HG03432 (cell line): ENCODE results near the gene HEATR1.
A peak's percentile ranks its signal among the peaks of the same experiment; 100 is the strongest.
"Not testable (repeated sequence)": the region's sequence is repeated elsewhere in the genome, so short reads cannot be mapped to it uniquely, and the experiment has no call there.

Experiments
- ATAC-seq: cut with Tn5 transposase; IDR thresholded peaks from one replicate; pipeline ENCODE4 v1.9.1; 2021; ENCODE audit warnings: mild to moderate bottlenecking, moderate library complexity; ENCODE audit not compliant: unreplicated experiment

Gene HEATR1

GRCh38 chr1:236515443-236515958 lies 88.8 kb downstream of the HEATR1 start:
- ATAC-seq, result no peak

DNA sequence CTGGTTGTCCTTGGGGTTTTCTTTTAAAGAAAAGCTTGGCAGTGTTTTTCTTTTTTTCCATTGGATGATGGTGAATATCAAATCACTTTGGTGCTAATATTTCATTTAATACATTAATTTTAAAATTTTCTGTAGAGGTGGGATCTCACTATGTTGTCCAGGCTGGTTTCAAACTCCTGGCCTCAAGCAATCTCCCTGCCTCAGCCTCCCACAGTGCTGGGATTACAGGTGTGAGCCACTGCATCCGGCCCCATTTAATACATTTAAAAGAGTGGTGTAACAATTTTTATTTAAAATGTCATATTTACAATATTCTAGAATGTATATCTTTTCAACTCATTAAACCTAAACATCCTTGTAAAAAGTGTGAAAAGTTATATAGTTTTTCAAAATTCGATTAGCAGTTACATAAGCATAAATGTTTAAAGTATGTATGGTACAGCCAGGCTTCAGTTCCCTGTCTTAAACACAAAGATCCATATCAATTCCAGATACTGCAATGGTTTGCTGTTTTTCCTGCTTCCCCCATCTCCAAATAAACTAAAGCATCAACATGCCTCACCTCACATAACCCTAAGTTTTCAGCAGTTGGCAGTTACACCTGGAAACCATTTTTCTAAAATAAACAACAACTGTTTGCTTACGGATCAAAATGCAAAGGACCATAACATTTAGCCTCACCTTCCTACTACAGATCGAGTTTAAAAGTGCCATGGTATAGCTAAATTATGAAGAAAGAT lies 89.4 kb downstream of the HEATR1 start:
- ATAC-seq, result no peak

- ATAC-seq, result no peak
These were observed 92.4 kb downstream of the HEATR1 start for GRCh38 chr1:236511735-236512418.

- no peak for ATAC-seq
These were observed 94.5 kb downstream of the HEATR1 start for GRCh38 chr1:236509647-236510401.

- no peak for ATAC-seq
These were observed 95.1 kb downstream of the HEATR1 start for GRCh38 chr1:236509203-236509602.

GRCh38 chr1:236508593-236509027 lies 95.7 kb downstream of the HEATR1 start:
- peak; percentile 74 for ATAC-seq

DNA sequence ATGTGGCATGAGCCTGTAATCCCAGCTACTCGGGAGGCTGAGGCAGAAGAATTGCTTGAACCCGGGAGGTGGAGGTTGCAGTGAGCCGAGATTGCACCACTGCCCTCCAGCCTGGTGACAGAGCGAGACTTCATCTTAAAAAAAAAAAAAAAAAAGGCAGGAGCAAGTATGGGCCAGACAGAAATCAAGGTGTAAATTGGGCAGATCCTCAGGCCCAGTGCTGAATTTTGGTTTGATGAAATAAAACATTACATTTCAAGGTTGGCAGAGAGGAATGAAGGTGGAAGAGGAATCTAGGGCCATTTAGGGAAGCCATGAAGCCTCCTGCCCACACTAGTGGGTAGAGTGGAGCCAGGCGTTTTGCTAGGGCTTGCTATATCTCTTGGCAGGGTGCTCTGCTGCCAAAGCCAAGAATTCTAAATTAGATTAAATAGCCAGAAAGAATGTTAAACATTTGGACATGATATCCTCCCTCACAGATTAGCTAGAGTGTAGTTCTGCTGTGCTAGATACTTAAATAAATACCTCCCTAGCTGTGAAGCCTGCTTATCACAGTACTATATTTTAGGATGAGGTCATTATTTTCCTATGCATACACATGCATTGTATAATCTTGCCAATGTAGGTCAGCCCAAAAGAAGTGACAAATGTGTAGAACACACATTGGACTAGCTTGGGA lies 97.2 kb downstream of the HEATR1 start:
- ATAC-seq, result no peak

DNA sequence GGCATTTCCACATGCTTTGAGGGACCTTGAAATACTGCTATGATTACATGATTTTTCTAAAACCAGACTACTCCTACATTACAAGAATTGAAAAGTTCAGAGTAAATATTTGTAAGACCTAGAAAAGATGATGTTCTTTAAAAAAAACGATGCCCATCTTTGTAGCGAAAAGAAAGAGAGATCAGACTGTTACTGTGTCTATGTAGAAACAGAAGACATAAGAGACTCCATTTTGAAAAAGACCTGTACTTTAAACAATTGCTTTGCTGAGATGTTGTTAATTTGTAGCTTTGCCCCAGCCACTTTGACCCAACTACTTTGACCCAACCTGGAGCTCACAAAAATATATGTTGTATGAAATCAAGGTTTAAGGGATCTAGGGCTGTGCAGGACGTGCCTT lies 100.0 kb downstream of the HEATR1 start:
- not testable (repeated sequence) for ATAC-seq

- no peak for ATAC-seq
These were observed 101.2 kb downstream of the HEATR1 start for GRCh38 chr1:236502972-236503639.

GRCh38 chr1:236502579-236502971 lies 101.7 kb downstream of the HEATR1 start:
- ATAC-seq, result no peak

- no peak for ATAC-seq
These were observed 103.2 kb downstream of the HEATR1 start for GRCh38 chr1:236501093-236501492.
